Heart left ventricle (tissue), 13 donors: Measurements from ENCODE around the gene GTPBP3.
A peak's percentile ranks its signal among the peaks of the same experiment; 100 is the strongest.

ENCODE experiments used
- CTCF ChIP-seq, 12 donors: fragments of 200-600 bp; sonication (generic) in 4 of 12; IDR thresholded peaks; one replicate each; pipeline versions ENCODE4 v1.5.0 to v1.8.0; 2018 to 2022; ENCODE audit warnings: antibody characterized with exemption in 12 of 12, mild to moderate bottlenecking in 5 of 12
- POLR2A ChIP-seq, 2 donors: fragments of 450-650 bp; IDR thresholded peaks; one replicate each; pipeline ENCODE4 v1.6.1; 2017; ENCODE audit warnings: antibody characterized with exemption in 2 of 2, mild to moderate bottlenecking in 2 of 2, moderate library complexity in 2 of 2
- donor health status: ischemic (EF 13 %, LVEDD 7.1; RV severe dilation, severe dysfunction).
- donor health status: DM: no; HTN: yes; CAD: no.
- donor health status: DM: no; HTN: no; CAD: no.
- donor health status: ischemic (EF 25% LVEDD 6.9; RV normal size, moderate dysfunction).
- donor health status: ischemic (EF 25% LVEDD 5.7; RV mildly dilated, moderate dysfunction).
- donor health status: ischemic (EF 35%, LVEDD 5.7; RV mildly dilated, moderate dysfunction).
- donor health status: nonischemic (EF 11% LVEDD 7.7; RV severe dilation, severe dysfunction).
- donor health status: DM: yes; HTN: yes; CAD: no.
- donor health status: PGD.
- donor health status: ischemic (EF 29% LVEDD 5.4; RV normal size, mild dysfunction).
- donor health status: nonischemic (EF 23%, LVEDD 6.1; RV moderate dilation, normal function).

- TF ChIP-seq CTCF (IDR thresholded peaks at IDR 0.05): no peak
- peak in 1 of 2 donors; percentile 55 for TF ChIP-seq POLR2A (IDR thresholded peaks at IDR 0.05)
Measured at GRCh38 chr19:17309198-17309964, 28.0 kb upstream of the GTPBP3 start, which contains the start of gene DDA1.
